HUES64 (cell line): ENCODE results near the gene MEN1.
A peak's percentile ranks its signal among the peaks of the same experiment; 100 is the strongest.

Experiments used
- H3K27ac ChIP-seq: 2 replicates; pipeline ENCODE4 v1.7.0; 2013; ENCODE audit warnings: low read depth, low read length, inconsistent platforms
- H3K27me3 ChIP-seq: 2 replicates; pipeline ENCODE4 v1.6.1; 2013; ENCODE audit warnings: mild to moderate bottlenecking, low read length; ENCODE audit not compliant: insufficient read depth
- H3K36me3 ChIP-seq: 2 replicates; pipeline ENCODE4 v1.6.1; 2013; ENCODE audit warnings: mild to moderate bottlenecking, low read length; ENCODE audit not compliant: insufficient read depth
- H3K4me1 ChIP-seq: 2 replicates; pipeline ENCODE4 v1.6.1; 2013; ENCODE audit warnings: mild to moderate bottlenecking, low read length, moderate library complexity; ENCODE audit not compliant: insufficient read depth
- H3K4me3 ChIP-seq: 2 replicates; pipeline ENCODE4 v1.5.1; 2013; ENCODE audit warnings: mild to moderate bottlenecking, low read length, moderate library complexity
- H3K9ac ChIP-seq: 2 replicates; pipeline ENCODE4 v1.6.1; 2013; ENCODE audit warnings: mild to moderate bottlenecking, low read depth, low read length
- H3K9me3 ChIP-seq: 2 replicates; pipeline ENCODE4 v1.6.1; 2013; ENCODE audit warnings: low read depth, low read length; ENCODE audit not compliant: insufficient read depth
- WGBS: fragments of 150-250, 120-280 bp; methylation state at CpG from one replicate; pipeline ENCODE4 v1.1.7; 2013; ENCODE audit warnings: missing lambda C conversion rate; 5-methylcytosine and 5-hydroxymethylcytosine counted together

The MEN1 gene

GRCh38 chr11:64771861-64772260 lies 38.5 kb downstream of the MEN1 start:
- Histone ChIP-seq H3K4me1 (peaks cover 16% of the 10 kb centered on the region; the same call in 1 of the 2 replicates), H3K9me3 (no peaks in the 10 kb centered on the region), H3K36me3 (peaks cover 100% of the 10 kb centered on the region), H3K9ac (no peak overlapping the region), H3K4me3 (no peak overlapping the region), H3K27me3 (no peaks in the 10 kb centered on the region), H3K27ac (no peak overlapping the region)
- 100% methylated on average over 2 of the region's 2 CpGs for WGBS

- Histone ChIP-seq H3K27ac (no peak overlapping the region), H3K27me3 (no peaks in the 10 kb centered on the region), H3K4me1 (peaks cover 8% of the 10 kb centered on the region; the same call in 1 of the 2 replicates), H3K4me3 (no peak overlapping the region), H3K9ac (no peak overlapping the region), H3K36me3 (peaks cover 96% of the 10 kb centered on the region), H3K9me3 (no peaks in the 10 kb centered on the region)
- 94% methylated on average over 12 of the region's 12 CpGs for WGBS
Measured at GRCh38 chr11:64770120-64770519, 40.2 kb downstream of the MEN1 start.

GRCh38 chr11:64769283-64769682 lies 41.1 kb downstream of the MEN1 start:
- Histone ChIP-seq H3K9ac (no peak overlapping the region), H3K4me1 (peaks cover 16% of the 10 kb centered on the region)
- WGBS, result 95% methylated on average over 6 of the region's 6 CpGs

GRCh38 chr11:64768300-64768694 lies 42.1 kb downstream of the MEN1 start:
- no peak overlapping the region for H3K9ac ChIP-seq
- peaks cover 94% of the 10 kb centered on the region for H3K36me3 ChIP-seq
- H3K27ac ChIP-seq, result no peak overlapping the region
- H3K27me3 ChIP-seq, result no peaks in the 10 kb centered on the region
- WGBS, result 95% methylated on average over 6 of the region's 6 CpGs
- no peaks in the 10 kb centered on the region for H3K9me3 ChIP-seq
- no peak overlapping the region for H3K4me3 ChIP-seq
- peaks cover 26% of the 10 kb centered on the region for H3K4me1 ChIP-seq

More at GRCh38 chr11:64769283-64769682, 41.1 kb downstream of the MEN1 start:
- Histone ChIP-seq H3K9me3 (no peaks in the 10 kb centered on the region), H3K27me3 (no peaks in the 10 kb centered on the region), H3K36me3 (peaks cover 96% of the 10 kb centered on the region), H3K4me3 (no peak overlapping the region), H3K27ac (no peak overlapping the region)

- peaks cover 88% of the 10 kb centered on the region for H3K36me3 ChIP-seq
- 75% methylated on average over 19 of the region's 19 CpGs for WGBS
- H3K4me3 ChIP-seq, result no peak overlapping the region
- no peaks in the 10 kb centered on the region for H3K27me3 ChIP-seq
- H3K9ac ChIP-seq, result no peak overlapping the region
- H3K27ac ChIP-seq, result peak overlapping the region; percentile 32; the same call in 1 of the 2 replicates
- peaks cover 32% of the 10 kb centered on the region for H3K4me1 ChIP-seq
- H3K9me3 ChIP-seq, result no peaks in the 10 kb centered on the region
Measured at GRCh38 chr11:64767344-64768299, 42.7 kb downstream of the MEN1 start.

DNA sequence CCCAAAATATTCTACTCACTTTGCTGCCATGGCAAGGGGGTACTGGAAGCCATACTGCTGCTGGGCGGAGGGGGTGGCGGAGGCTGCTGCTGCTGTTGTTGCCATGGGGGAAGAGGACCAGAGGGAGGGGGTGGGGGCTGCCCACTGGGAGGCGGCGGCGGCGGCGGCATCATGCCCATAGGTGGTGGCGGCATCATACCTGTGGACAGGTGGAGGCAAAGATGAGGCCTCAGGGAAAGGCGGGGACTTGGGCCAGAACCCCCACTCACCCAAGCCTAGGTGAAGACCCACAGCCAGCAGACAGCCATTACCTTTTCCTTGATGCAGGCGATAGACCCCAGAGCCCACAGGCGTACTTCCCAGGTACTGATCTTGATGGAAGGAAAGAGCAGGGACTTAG lies 43.5 kb downstream of the MEN1 start:
- H3K27me3 ChIP-seq, result no peaks in the 10 kb centered on the region
- no peak overlapping the region for H3K4me3 ChIP-seq
- no peak overlapping the region for H3K9ac ChIP-seq
- peak overlapping the region; percentile 32; the same call in 1 of the 2 replicates for H3K27ac ChIP-seq
- WGBS, result 97% methylated on average over 11 of the region's 11 CpGs
- peaks cover 80% of the 10 kb centered on the region for H3K36me3 ChIP-seq
- no peaks in the 10 kb centered on the region for H3K9me3 ChIP-seq
- H3K4me1 ChIP-seq, result peaks cover 39% of the 10 kb centered on the region

DNA sequence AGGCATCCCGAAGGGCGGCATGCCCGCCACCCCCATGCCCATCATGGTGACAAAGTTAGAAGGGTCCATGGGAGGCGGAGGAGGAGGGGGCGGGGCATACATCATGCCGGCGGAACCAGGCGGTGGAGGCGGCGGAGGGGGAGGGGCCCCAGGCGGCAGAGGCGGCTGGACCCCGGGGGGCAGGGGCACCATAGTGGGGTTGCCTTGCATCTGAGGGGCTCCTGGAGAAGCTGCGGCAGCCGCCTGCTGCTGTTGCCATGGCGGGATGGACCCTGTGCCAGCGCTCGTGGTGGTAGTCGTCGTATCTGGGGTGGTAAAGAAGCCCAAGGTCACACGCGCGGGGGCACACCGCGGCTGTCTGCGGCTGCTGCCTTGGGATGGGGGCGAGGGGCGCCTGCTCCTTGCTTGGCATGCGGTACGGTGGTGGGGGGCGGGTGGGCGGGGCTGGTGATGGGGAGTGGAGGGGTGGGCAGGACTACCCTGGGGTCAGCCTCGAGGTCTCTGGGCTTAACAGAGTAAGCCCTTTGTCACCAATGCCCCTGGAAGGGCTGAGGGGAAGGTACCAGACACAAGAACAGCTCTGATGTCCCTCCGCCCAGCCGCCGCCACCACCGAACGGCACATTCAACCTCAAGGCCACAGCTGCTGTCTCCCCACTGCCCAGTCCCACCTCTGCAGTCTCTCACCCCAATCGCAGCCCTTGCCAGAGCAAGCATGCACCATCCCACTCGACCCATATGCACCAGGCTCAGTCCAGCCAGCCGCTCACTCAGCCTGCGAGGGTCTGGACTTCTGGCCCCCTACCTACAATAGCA lies 44.3 kb downstream of the MEN1 start:
- H3K9ac ChIP-seq, result no peak overlapping the region
- peaks cover 72% of the 10 kb centered on the region for H3K36me3 ChIP-seq
- no peak overlapping the region for H3K4me3 ChIP-seq
- peaks cover 43% of the 10 kb centered on the region for H3K4me1 ChIP-seq
- H3K9me3 ChIP-seq, result no peaks in the 10 kb centered on the region
- no peaks in the 10 kb centered on the region for H3K27me3 ChIP-seq
- 87% methylated on average over 30 of the region's 42 CpGs for WGBS
- H3K27ac ChIP-seq, result no peak overlapping the region

DNA sequence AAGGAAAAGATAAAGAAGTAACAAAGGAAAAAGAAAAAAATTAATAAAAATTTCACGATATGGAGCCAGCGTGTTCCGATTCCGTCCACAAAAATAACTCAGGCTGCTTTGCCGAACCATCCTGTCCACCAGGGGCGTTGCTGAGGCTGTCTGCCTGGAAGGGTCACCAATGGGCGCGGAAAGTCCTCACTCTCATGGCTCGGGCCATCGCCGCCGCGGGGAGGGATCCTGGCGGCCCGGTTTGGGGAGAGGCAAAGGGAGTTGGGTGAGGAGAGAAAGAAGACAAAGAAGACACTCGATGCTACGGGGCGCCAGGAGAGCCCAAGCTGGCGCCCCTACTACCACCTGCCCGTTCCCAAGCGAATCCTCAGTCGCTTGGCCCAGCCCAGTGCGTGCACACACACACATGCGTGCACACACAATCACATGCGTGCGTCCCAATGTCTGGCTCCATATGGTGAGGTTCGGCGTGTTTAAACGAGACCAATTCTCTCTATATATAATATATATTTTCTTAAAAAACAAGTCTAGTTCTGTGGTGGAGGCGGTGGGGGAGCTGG lies 45.0 kb downstream of the MEN1 start:
- Histone ChIP-seq H3K9ac (no peak overlapping the region), H3K27me3 (no peaks in the 10 kb centered on the region), H3K4me1 (peaks cover 50% of the 10 kb centered on the region), H3K9me3 (no peaks in the 10 kb centered on the region), H3K27ac (no peak overlapping the region), H3K36me3 (peaks cover 65% of the 10 kb centered on the region), H3K4me3 (no peak overlapping the region)
- WGBS, result 93% methylated on average over 29 of the region's 30 CpGs

DNA sequence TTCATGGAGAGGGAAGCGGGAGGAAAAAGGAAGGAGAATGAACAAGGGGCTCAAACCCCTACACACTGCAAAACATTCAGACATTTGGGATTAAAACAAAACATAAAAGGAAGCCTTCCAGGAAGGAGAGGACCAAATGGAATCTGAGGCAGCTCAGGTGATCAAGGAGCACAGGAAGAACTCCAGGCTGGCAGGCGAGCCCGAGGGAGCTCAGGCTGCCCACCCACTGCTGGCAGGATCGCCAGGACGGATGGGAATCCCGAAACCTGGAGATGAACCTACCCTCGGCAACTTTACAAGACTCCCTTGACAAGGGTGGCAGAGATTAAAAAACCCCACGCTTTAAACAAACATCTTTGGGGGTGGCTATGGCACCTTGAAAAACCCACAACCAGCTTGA lies 45.6 kb downstream of the MEN1 start:
- Histone ChIP-seq H3K27ac (peak overlapping the region; percentile 98; the same call in 1 of the 2 replicates), H3K4me1 (peaks cover 56% of the 10 kb centered on the region), H3K9ac (no peak overlapping the region), H3K27me3 (no peaks in the 10 kb centered on the region), H3K4me3 (no peak overlapping the region), H3K9me3 (no peaks in the 10 kb centered on the region), H3K36me3 (peaks cover 59% of the 10 kb centered on the region)
- WGBS, result 93% methylated on average over 7 of the region's 8 CpGs

DNA sequence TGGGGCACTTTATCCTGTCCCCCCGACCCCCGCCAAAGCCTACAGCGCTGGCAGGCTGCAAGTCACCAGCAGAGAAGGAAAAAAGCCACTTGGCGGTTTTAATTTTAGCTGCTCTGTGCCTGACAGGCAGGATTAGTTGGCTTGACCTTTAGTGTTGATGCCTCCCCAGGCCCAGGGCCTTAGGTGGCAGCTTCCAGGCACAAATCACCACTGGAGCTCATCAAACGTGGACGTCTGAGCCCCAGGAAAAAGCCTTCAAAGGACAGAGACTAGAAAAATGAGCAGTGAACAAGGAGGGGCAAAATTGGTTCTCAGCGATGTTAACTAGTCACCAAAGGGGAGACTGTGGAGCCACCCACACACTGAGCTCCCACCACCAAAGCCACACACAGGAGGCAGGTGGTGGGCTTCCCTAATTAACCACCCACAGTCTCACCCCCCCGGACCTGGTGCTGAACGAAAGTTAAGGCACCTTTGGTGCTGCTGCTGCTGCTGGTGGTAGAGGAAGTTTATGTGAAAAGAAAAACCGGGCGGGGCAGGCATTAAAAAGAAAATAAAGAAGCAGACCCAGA lies 46.2 kb downstream of the MEN1 start:
- Histone ChIP-seq H3K27me3 (no peaks in the 10 kb centered on the region), H3K4me3 (no peak overlapping the region), H3K36me3 (peaks cover 53% of the 10 kb centered on the region), H3K9me3 (no peaks in the 10 kb centered on the region), H3K27ac (peak overlapping the region; percentile 98), H3K4me1 (peaks cover 63% of the 10 kb centered on the region), H3K9ac (peak overlapping the region; percentile 51)
- 74% methylated on average over 10 of the region's 11 CpGs for WGBS
